PC-3 (cell line): ENCODE measurements around the gene VPS52. TPM values are rescaled to one million over a fixed set of nuclear protein-coding genes. Genes with fewer than 3 reads are reported as not detected.

Experiments used
- ATAC-seq: fragments of 200-7000 bp; cut with Tn5 transposase; 2 replicates; pipeline ENCODE4 v1.9.1; 2020; ENCODE audit warnings: mild to moderate bottlenecking, moderate library complexity
- Bru-seq: library from RNA; stranded (reverse); fragments of 400-500 nt; gene quantifications from one replicate; lab custom pipeline; 2021; lab: Mats Ljungman, UMichigan
- BruChase-seq, 2 experiments: library from RNA; stranded (reverse); fragments of 400-500 nt; gene quantifications; one replicate each; lab custom pipeline; 2021; lab: Mats Ljungman, UMichigan
- BruUV-seq: library from RNA; stranded (reverse); fragments of 400-500 nt; replicated peaks from 2 replicates; lab custom pipeline; 2021; lab: Mats Ljungman, UMichigan
- CTCF ChIA-PET: fragments of 300-600 bp; sonication (Branson Sonifier 250); formaldehyde crosslinking; loops from one replicate; lab custom pipeline; 2022; ENCODE audit warnings: antibody characterized with exemption; lab: Charles Lee
- POLR2A ChIA-PET: fragments of 300-600 bp; sonication (Branson Sonifier 250); formaldehyde crosslinking; loops from one replicate; lab custom pipeline; 2022; ENCODE audit warnings: antibody characterized with exemption; ENCODE audit not compliant: unreplicated experiment; lab: Charles Lee
- DNase-seq: peaks from one replicate; pipeline ENCODE4 v3.0.0-alpha.2; 2015
- H2AFZ ChIP-seq: fragments of 300-600 bp; sonication (generic); 2 replicates; pipeline ENCODE4 v1.6.0; 2016; ENCODE audit warnings: antibody characterized with exemption, low read length
- H3F3A ChIP-seq: fragments of 300-600 bp; sonication (generic); one replicate; pipeline ENCODE4 v1.6.0; 2017; ENCODE audit warnings: antibody characterized with exemption, low read length, control low read depth, mild to moderate bottlenecking; ENCODE audit not compliant: unreplicated experiment
- H3K27ac ChIP-seq: fragments of 300-600 bp; sonication (generic); 2 replicates; pipeline ENCODE4 v1.5.1; 2016; ENCODE audit warnings: mild to moderate bottlenecking, low read length
- H3K27me3 ChIP-seq: fragments of 300-600 bp; sonication (generic); 2 replicates; pipeline ENCODE4 v1.6.1; 2016; ENCODE audit warnings: low read length, mixed read lengths
- H3K36me3 ChIP-seq: fragments of 300-600 bp; sonication (generic); 2 replicates; pipeline ENCODE4 v1.6.1; 2016; ENCODE audit warnings: low read depth, mixed run types, low read length, mixed read lengths
- H3K4me1 ChIP-seq: fragments of 300-600 bp; sonication (generic); 2 replicates; pipeline ENCODE4 v1.5.1; 2016; ENCODE audit warnings: low read length; ENCODE audit not compliant: insufficient read depth
- H3K4me2 ChIP-seq: fragments of 300-600 bp; sonication (generic); 2 replicates; pipeline ENCODE4 v1.6.0; 2016; ENCODE audit warnings: low read length
- H3K4me3 ChIP-seq: fragments of 300-600 bp; sonication (generic); 2 replicates; pipeline ENCODE4 v1.5.1; 2016; ENCODE audit warnings: mild to moderate bottlenecking, low read length, mixed read lengths
- H3K79me2 ChIP-seq: fragments of 300-600 bp; sonication (generic); 2 replicates; pipeline ENCODE4 v1.6.1; 2017; ENCODE audit warnings: low read length, mixed read lengths
- H3K9ac ChIP-seq: fragments of 300-600 bp; sonication (generic); 2 replicates; pipeline ENCODE4 v1.6.0; 2016; ENCODE audit warnings: mild to moderate bottlenecking, low read length
- H3K9me2 ChIP-seq: fragments of 300-600 bp; sonication (generic); replicated peaks from 2 replicates; pipeline ENCODE4 v1.6.1; 2016; ENCODE audit warnings: mixed run types, low read length, mixed read lengths
- H3K9me3 ChIP-seq: fragments of 300-600 bp; sonication (generic); 2 replicates; pipeline ENCODE4 v1.6.1; 2016; ENCODE audit warnings: low read length, mixed read lengths
- H4K20me1 ChIP-seq: fragments of 300-600 bp; sonication (generic); 2 replicates; pipeline ENCODE4 v1.6.1; 2016; ENCODE audit warnings: low read length, mixed read lengths
- EZH2 ChIP-seq: fragments of 300-600 bp; sonication (generic); IDR thresholded peaks from one replicate; pipeline ENCODE4 v1.6.1; 2017; ENCODE audit warnings: antibody characterized with exemption, mild to moderate bottlenecking, low read length; ENCODE audit not compliant: unreplicated experiment
- EZH2phosphoT487 ChIP-seq: fragments of 300-600 bp; sonication (generic); IDR thresholded peaks from 2 replicates; pipeline ENCODE4 v1.6.1; 2018; ENCODE audit warnings: mild to moderate bottlenecking, antibody characterized with exemption, low read length, borderline replicate concordance
- intact Hi-C: fragments of 100-400 bp; cut with micrococcal nuclease; formaldehyde crosslinking; loops from 2 replicates; pipeline ENCODE4 v1.9.0; 2023
- long read RNA-seq: library from polyadenylated mRNA; unstranded; transcript quantifications from one replicate; pipeline ENCODE4 v2.0.0, GENCODE V29; 2021; ENCODE audit not compliant: unreplicated experiment
- total RNA-seq: library from RNA; depleted of rRNA; stranded (reverse); fragments of >200 nt; gene quantifications from 2 replicates; pipeline ENCODE4 v1.2.3, GENCODE V29; 2014; rRNA removed
- TF ChIP-seq, protein P1 (sequence below): fragments of 300-600 bp; sonication (generic); conservative IDR thresholded peaks from 2 replicates; pipeline ENCODE4 v1.5.1; 2017; ENCODE audit warnings: antibody characterized with exemption, low read depth, mild to moderate bottlenecking, low read length

VPS52 gene, protein sequence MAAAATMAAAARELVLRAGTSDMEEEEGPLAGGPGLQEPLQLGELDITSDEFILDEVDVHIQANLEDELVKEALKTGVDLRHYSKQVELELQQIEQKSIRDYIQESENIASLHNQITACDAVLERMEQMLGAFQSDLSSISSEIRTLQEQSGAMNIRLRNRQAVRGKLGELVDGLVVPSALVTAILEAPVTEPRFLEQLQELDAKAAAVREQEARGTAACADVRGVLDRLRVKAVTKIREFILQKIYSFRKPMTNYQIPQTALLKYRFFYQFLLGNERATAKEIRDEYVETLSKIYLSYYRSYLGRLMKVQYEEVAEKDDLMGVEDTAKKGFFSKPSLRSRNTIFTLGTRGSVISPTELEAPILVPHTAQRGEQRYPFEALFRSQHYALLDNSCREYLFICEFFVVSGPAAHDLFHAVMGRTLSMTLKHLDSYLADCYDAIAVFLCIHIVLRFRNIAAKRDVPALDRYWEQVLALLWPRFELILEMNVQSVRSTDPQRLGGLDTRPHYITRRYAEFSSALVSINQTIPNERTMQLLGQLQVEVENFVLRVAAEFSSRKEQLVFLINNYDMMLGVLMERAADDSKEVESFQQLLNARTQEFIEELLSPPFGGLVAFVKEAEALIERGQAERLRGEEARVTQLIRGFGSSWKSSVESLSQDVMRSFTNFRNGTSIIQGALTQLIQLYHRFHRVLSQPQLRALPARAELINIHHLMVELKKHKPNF
- 33.7 and 39.9 TPM in 2 replicates for total RNA-seq
- Bru-seq, nascent RNA: percentile 79 among the genes with signal in this experiment
- BruChase-seq, experiment 1, labeled RNA remaining after a 6-hour chase: percentile 86 among the genes with signal in this experiment
- percentile 83 among the genes with signal in this experiment for BruChase-seq, experiment 2, labeled RNA remaining after a 2-hour chase
- long read RNA-seq, transcript VPS52-212 (20 exons, 2,960 nt): major isoform, 49 of 102 reads
- long read RNA-seq, partial matches to known transcripts: 16 of 102 reads
- long read RNA-seq, other reads (novel, unspliced or antisense): 34 of 102 reads

DNA sequence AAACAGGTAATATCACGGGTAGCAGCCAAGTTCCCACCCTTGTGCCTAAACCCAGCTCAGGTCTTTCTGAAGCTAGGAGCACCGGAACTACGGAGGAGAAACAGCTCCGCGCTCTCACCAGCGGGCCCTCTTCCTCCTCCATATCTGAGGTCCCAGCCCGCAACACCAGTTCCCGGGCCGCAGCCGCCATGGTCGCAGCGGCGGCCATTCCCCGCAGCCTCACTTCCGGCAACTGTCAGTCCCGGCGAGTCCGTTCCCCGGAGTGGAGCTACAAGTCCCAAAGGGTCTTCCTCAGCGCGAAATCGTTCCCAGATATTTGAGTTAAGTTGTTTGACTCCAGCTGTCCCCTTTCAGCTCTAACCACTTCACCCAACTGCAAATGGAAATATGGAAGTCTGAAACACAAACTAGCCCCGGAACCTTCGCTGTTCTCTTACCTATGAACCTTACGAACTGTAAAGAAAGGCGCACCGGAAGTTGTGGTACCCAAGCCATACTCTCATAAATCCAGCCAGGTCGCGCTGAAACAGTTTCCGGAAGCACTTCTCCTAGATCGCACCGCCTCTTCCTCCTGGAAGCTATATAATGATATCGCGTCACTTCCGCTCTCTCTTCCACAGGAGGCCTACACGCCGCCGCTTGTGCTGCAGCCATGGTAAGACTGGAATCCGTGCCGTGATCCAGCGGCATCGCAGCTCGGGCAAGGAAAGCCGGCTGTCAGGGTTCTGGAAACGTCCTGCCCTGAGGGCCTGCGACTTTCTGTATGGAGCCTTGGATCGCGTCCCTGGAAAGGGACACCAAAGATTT is at the start of gene VPS52, which contains the start of gene RPS18:
VPS52 (minus strand) TSS at position 409 of the 807 bp plus-strand sequence; CDS start at position 208, 201 bp downstream.
RPS18 (plus strand) TSS at position 608 of the 807 bp plus-strand sequence; CDS start at position 653, 45 bp downstream.
- no peaks in the 10 kb centered on the region for H3K9me2 ChIP-seq
- H3K4me2 ChIP-seq: peak within 1 kb of the TSS; percentile 98
- H3K4me3 ChIP-seq: peak within 1 kb of the TSS; percentile 87
- H3K27me3 ChIP-seq: no peaks in the 10 kb centered on the region
- intact Hi-C loops: loop anchor here (1.0 to 10.0 kb wide), 2 partner anchors 10 to 67 kb away; partner anchors contain the start of genes HSD17B8, RING1, RXRB and SLC39A7
- H3K36me3 ChIP-seq: peaks cover 53% of the 10 kb centered on the region
- no peaks in the 10 kb centered on the region for H3K9me3 ChIP-seq
- TF ChIP-seq EZH2phosphoT487 (no peak), EZH2 (no peak)
- TF ChIP-seq, protein P1, sequence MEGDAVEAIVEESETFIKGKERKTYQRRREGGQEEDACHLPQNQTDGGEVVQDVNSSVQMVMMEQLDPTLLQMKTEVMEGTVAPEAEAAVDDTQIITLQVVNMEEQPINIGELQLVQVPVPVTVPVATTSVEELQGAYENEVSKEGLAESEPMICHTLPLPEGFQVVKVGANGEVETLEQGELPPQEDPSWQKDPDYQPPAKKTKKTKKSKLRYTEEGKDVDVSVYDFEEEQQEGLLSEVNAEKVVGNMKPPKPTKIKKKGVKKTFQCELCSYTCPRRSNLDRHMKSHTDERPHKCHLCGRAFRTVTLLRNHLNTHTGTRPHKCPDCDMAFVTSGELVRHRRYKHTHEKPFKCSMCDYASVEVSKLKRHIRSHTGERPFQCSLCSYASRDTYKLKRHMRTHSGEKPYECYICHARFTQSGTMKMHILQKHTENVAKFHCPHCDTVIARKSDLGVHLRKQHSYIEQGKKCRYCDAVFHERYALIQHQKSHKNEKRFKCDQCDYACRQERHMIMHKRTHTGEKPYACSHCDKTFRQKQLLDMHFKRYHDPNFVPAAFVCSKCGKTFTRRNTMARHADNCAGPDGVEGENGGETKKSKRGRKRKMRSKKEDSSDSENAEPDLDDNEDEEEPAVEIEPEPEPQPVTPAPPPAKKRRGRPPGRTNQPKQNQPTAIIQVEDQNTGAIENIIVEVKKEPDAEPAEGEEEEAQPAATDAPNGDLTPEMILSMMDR: no peak
- ChIA-PET POLR2A (interaction anchor here (0.6 to 1.3 kb wide), 4 partner anchors 12 to 300 kb away, joined by 3 to 4 read pairs (median 3); partner anchors contain the start of genes PFDN6 and WDR46), CTCF (no interaction called here)
- peaks cover 29% of the 10 kb centered on the region for H3F3A ChIP-seq
- peak within 1 kb of the TSS; percentile 85 for H2AFZ ChIP-seq
- H4K20me1 ChIP-seq: peaks cover 38% of the 10 kb centered on the region
- peak; percentile 99 for DNase-seq
- peak within 1 kb of the TSS; percentile 98 for H3K9ac ChIP-seq
- ATAC-seq: peak; percentile 78
- H3K79me2 ChIP-seq: peaks cover 59% of the 10 kb centered on the region
- H3K4me1 ChIP-seq: peaks cover 39% of the 10 kb centered on the region
- peak within 1 kb of the TSS; percentile 75 for H3K27ac ChIP-seq
- TSS peak; percentile 86 for BruUV-seq

DNA sequence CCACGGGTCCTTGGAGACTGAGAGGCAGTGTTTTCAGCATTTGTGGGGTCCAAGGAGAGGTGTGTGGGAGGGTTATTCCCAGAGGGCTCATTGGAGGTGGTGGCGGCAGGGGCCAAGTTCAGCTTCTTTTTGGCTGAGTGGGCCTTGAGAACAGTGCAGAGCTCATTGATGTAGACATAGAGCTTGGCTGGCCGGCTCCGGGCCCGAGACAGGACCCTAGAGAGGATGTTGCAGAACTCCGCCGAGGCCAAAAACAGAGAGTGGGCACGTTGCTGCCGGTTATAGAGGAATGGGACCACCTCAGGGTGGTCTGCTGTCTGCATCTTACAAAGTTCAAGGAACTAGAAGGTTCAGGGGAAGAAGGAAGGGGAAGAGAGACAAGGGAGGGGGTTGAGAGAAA is 49.6 kb upstream of the VPS52 start:
- Histone ChIP-seq H3K36me3 (peaks cover 12% of the 10 kb centered on the region; the same call in 1 of the 2 replicates), H3K4me1 (peaks cover 51% of the 10 kb centered on the region), H3K79me2 (peaks cover 38% of the 10 kb centered on the region), H3K4me3 (peak overlapping the region; percentile 95), H3K4me2 (peak overlapping the region; percentile 96), H3F3A (no peaks in the 10 kb centered on the region), H3K27me3 (no peaks in the 10 kb centered on the region), H3K9me3 (no peaks in the 10 kb centered on the region), H3K27ac (peak overlapping the region; percentile 86), H3K9me2 (no peaks in the 10 kb centered on the region), H2AFZ (no peak overlapping the region), H4K20me1 (no peaks in the 10 kb centered on the region), H3K9ac (peak overlapping the region; percentile 46; the same call in 1 of the 2 replicates)
- BruUV-seq: no TSS peak
- DNase-seq (no peak), ATAC-seq (no peak)
- TF ChIP-seq, protein P1: no peak
- TF ChIP-seq EZH2phosphoT487 (no peak), EZH2 (no peak)
- POLR2A ChIA-PET: no interaction called here
- CTCF ChIA-PET: no interaction called here
- intact Hi-C loops: no loop called here
